ENCODE data around the gene PATE2.

- TF ChIP-seq EZH2 (IDR thresholded peaks at IDR 0.05; ENCODE audit: borderline replicate concordance, low read depth, low read length, severe bottlenecking) (no peak), CTCF (IDR thresholded peaks at IDR 0.05; ENCODE audit: borderline replicate concordance, extremely low read depth, low read length, poor library complexity, severe bottlenecking) (no peak)
These were observed 8.0 kb downstream of the PATE2 start for GRCh38 chr11:125770583-125770982.

Measured in DND-41 (cell line).